RWPE2 (cell line): ENCODE results near the gene ACOT7.

Experiments
- ATAC-seq: fragments of 200-7000 bp; cut with Tn5 transposase; 3 replicates; pipeline ENCODE4 v1.9.1; 2021; ENCODE audit warnings: low read depth
- DNase-seq: peaks from one replicate; pipeline ENCODE4 v3.0.0-alpha.2; 2020; ENCODE audit warnings: low spot score
- H3K27ac ChIP-seq: fragments of 450-650 bp; 2 replicates; pipeline ENCODE4 v1.5.1; 2017; ENCODE audit warnings: mild to moderate bottlenecking; ENCODE audit not compliant: poor library complexity, severe bottlenecking
- H3K27me3 ChIP-seq: fragments of 250-450 bp; sonication (Bioruptor Pico); 2 replicates; pipeline ENCODE4 v1.5.1; 2021; ENCODE audit warnings: mild to moderate bottlenecking, moderate library complexity; ENCODE audit not compliant: insufficient read depth, poor library complexity, severe bottlenecking
- H3K36me3 ChIP-seq: fragments of 250-450 bp; sonication (Bioruptor Pico); 2 replicates; pipeline ENCODE4 v1.5.1; 2020; ENCODE audit warnings: low read depth, mild to moderate bottlenecking, moderate library complexity
- H3K4me1 ChIP-seq: fragments of 250-450 bp; sonication (Bioruptor Pico); 2 replicates; pipeline ENCODE4 v1.5.1; 2021; ENCODE audit warnings: mild to moderate bottlenecking, moderate library complexity; ENCODE audit not compliant: insufficient read depth, poor library complexity, severe bottlenecking
- H3K4me3 ChIP-seq: fragments of 250-450 bp; sonication (Bioruptor Pico); 2 replicates; pipeline ENCODE4 v1.5.1; 2021; ENCODE audit warnings: mild to moderate bottlenecking, moderate library complexity; ENCODE audit not compliant: severe bottlenecking
- H3K9me3 ChIP-seq: fragments of 250-450 bp; sonication (Bioruptor Pico); 2 replicates; pipeline ENCODE4 v1.5.1; 2021; ENCODE audit warnings: mild to moderate bottlenecking, moderate library complexity; ENCODE audit not compliant: severe bottlenecking
- TF ChIP-seq, protein P1 (sequence below): fragments of 450-650 bp; IDR thresholded peaks from one replicate; pipeline ENCODE4 v1.5.1; 2017; ENCODE audit warnings: mild to moderate bottlenecking, moderate library complexity; ENCODE audit not compliant: poor library complexity, severe bottlenecking

ACOT7 gene

DNA sequence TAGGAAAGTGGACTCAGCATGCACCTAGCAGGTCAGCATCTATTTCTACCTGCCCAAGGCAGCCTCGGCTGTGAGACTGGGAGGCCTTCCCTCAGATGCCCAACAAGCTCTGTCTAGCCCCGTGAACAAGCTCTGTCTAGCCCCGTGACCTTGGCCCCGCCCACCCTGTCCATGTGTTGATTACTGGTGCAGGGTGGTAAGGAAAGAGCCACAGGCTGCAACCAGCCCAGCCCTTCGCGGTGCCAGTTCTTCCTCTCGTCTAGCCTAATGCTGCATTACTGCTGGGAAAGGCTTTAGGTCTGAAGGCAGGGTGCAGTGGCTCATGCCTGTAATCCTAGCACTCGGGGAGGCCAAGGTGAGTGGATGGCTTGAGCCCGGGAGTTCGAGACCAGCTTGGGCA is 134.9 kb downstream of the ACOT7 start:
- no peak; the same call in 2 of the 3 replicates for ATAC-seq
- DNase-seq = no peak
- no peaks in the 10 kb centered on the region for H3K9me3 ChIP-seq
- no peaks in the 10 kb centered on the region for H3K27me3 ChIP-seq
- TF ChIP-seq, protein P1, sequence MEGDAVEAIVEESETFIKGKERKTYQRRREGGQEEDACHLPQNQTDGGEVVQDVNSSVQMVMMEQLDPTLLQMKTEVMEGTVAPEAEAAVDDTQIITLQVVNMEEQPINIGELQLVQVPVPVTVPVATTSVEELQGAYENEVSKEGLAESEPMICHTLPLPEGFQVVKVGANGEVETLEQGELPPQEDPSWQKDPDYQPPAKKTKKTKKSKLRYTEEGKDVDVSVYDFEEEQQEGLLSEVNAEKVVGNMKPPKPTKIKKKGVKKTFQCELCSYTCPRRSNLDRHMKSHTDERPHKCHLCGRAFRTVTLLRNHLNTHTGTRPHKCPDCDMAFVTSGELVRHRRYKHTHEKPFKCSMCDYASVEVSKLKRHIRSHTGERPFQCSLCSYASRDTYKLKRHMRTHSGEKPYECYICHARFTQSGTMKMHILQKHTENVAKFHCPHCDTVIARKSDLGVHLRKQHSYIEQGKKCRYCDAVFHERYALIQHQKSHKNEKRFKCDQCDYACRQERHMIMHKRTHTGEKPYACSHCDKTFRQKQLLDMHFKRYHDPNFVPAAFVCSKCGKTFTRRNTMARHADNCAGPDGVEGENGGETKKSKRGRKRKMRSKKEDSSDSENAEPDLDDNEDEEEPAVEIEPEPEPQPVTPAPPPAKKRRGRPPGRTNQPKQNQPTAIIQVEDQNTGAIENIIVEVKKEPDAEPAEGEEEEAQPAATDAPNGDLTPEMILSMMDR = no peak
- no peak overlapping the region for H3K27ac ChIP-seq
- peaks cover 5% of the 10 kb centered on the region for H3K4me1 ChIP-seq
- H3K4me3 ChIP-seq = no peak overlapping the region
- H3K36me3 ChIP-seq = no peaks in the 10 kb centered on the region

DNA sequence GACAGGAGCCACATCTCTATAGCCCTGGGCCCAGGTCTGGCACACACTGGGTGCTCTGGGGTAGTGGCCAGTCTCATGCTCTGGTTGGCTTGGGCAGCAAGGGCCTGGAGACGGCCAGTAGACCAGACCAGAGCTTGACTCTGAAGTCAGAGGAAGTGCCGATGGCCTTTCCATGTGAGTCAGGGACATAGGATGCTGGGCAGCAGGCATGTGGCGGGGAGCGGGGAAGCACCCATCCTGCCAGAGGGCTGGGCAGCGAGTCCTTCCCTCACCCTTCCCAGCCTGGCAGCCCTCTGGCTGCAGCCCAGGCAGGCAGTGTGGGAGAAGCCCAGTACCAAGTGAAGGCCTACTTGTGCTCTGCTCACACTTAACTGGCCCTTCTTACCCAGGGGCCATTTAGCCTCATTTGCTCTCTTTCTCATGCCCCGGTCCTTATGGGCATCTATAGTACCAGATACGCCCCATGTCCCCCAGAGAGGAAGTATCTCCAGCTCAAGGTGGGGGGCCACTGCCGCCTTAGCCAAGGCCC is 136.0 kb downstream of the ACOT7 start:
- H3K36me3 ChIP-seq = no peaks in the 10 kb centered on the region
- H3K9me3 ChIP-seq = no peaks in the 10 kb centered on the region
- TF ChIP-seq, protein P1 = no peak
- peaks cover 5% of the 10 kb centered on the region for H3K4me1 ChIP-seq
- no peak overlapping the region for H3K4me3 ChIP-seq
- DNase-seq = no peak
- H3K27me3 ChIP-seq = no peaks in the 10 kb centered on the region
- no peak overlapping the region for H3K27ac ChIP-seq
- no peak for ATAC-seq

DNA sequence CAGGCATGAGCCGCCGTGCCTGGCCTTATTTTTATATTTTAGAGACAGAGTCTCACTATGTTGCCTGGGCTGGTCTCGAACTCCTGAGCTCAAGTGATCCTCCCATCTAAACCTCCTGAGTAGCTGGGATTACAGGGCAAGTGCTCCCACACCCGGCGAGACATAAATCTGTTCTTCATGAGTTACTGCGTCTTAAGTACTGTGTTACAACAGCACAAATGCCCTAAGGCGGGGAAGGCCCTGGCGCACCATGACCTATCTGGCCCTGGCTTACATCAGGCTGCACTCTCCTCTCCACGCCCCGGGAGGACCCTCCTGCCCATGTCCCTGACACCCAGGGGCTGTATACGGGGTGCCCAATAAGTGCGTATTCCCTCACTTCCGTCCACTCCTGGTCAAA is 136.9 kb downstream of the ACOT7 start:
- no peaks in the 10 kb centered on the region for H3K9me3 ChIP-seq
- H3K36me3 ChIP-seq = no peaks in the 10 kb centered on the region
- no peak overlapping the region for H3K4me3 ChIP-seq
- no peaks in the 10 kb centered on the region for H3K27me3 ChIP-seq
- no peak overlapping the region for H3K27ac ChIP-seq
- ATAC-seq (no peak), DNase-seq (no peak)
- TF ChIP-seq, protein P1 = no peak
- peaks cover 5% of the 10 kb centered on the region for H3K4me1 ChIP-seq

DNA sequence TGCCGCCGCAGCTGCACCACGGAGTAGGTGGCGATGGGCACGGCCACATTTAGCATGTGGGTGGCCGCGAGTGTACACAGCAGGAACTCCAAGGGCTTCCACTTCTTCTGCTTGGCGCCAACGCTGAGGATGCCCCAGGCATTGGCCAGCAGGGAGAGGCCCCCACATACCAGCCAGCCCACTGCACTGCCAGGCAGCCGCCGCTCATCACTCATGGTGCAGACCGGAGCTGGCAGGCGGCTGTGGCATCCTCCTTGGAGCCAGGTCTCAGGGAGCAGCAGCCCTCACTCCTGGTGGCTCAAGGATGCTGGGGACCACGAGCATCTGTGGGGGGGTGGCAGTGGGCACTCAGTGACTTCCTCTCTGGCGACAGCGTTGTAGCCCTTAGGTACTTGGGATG is 138.9 kb downstream of the ACOT7 start:
- ATAC-seq (no peak), DNase-seq (no peak)
- TF ChIP-seq, protein P1 = no peak
- no peaks in the 10 kb centered on the region for H3K9me3 ChIP-seq
- no peak overlapping the region for H3K27ac ChIP-seq
- no peaks in the 10 kb centered on the region for H3K36me3 ChIP-seq
- no peak overlapping the region for H3K4me3 ChIP-seq
- peaks cover 5% of the 10 kb centered on the region for H3K27me3 ChIP-seq
- H3K4me1 ChIP-seq = peaks cover 5% of the 10 kb centered on the region

DNA sequence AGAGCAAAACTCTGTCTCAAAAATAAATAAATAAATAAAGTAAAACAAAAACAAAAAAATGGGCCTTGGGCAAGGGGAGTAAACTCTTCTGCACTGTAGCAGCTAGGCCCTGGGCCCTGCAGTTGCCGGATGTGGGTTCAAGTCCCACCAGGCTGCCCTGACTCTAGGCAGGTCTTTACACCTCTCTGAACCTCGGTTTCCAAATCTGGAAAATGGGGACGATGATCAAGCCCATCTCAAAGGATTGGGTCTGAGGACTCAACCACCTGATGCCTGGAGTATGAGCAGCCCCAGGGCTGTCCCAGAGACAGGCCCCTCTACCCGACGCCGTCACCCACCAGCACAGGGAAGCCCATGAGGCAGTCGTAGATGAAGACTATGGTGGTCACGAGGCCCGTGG is 140.2 kb downstream of the ACOT7 start:
- ATAC-seq = no peak

More for the DNA sequence above, 140.2 kb downstream of the ACOT7 start:
- H3K4me1 ChIP-seq = no peaks in the 10 kb centered on the region
- peaks cover 11% of the 10 kb centered on the region for H3K27me3 ChIP-seq
- TF ChIP-seq, protein P1 = no peak
- H3K27ac ChIP-seq = no peak overlapping the region
- H3K4me3 ChIP-seq = no peak overlapping the region
- no peaks in the 10 kb centered on the region for H3K36me3 ChIP-seq
- no peaks in the 10 kb centered on the region for H3K9me3 ChIP-seq
- DNase-seq = no peak
